IPS-NIHi11 (cell line): ENCODE data around the gene GPR152.
"Not testable (repeated sequence)": the region's sequence is repeated elsewhere in the genome, so short reads cannot be mapped to it uniquely, and the experiment has no call there.

Source experiments
- DNase-seq: peaks from one replicate; pipeline ENCODE4 v3.0.0; 2012; ENCODE audit warnings: mixed read lengths, low spot score

GPR152 gene

GRCh38 chr11:67489203-67489884 lies 36.8 kb upstream of the GPR152 start:
- DNase-seq = no peak

- no peak for DNase-seq
Measured at GRCh38 chr11:67486481-67487195, 34.1 kb upstream of the GPR152 start.

- DNase-seq = not testable (repeated sequence)
Measured at GRCh38 chr11:67485873-67486361, 33.4 kb upstream of the GPR152 start.

- no peak for DNase-seq
Measured at GRCh38 chr11:67484847-67485311, 32.4 kb upstream of the GPR152 start.

- DNase-seq = no peak
Measured at GRCh38 chr11:67483831-67484665, 31.5 kb upstream of the GPR152 start.

GRCh38 chr11:67482827-67483798 lies 30.6 kb upstream of the GPR152 start, which contains the start of gene AIP:
Gene AIP, plus strand, starts transcription at chr11:67483026. Its CDS starts 133 bp downstream, at chr11:67483159.
- peak; percentile 99 for DNase-seq

GRCh38 chr11:67482275-67482826 lies 29.8 kb upstream of the GPR152 start:
- no peak for DNase-seq

GRCh38 chr11:67477344-67478050 lies 25.0 kb upstream of the GPR152 start:
- not testable (repeated sequence) for DNase-seq

- DNase-seq = not testable (repeated sequence)
Measured at GRCh38 chr11:67476692-67477091, 24.2 kb upstream of the GPR152 start.

- no peak for DNase-seq
Measured at GRCh38 chr11:67472882-67473281, 20.4 kb upstream of the GPR152 start.

GRCh38 chr11:67470337-67471002 lies 17.9 kb upstream of the GPR152 start:
- DNase-seq = no peak

- DNase-seq = no peak
Measured at GRCh38 chr11:67469508-67469811, 16.9 kb upstream of the GPR152 start.

GRCh38 chr11:67468759-67469507 lies 16.4 kb upstream of the GPR152 start, which contains the start of gene TMEM134:
Gene TMEM134, minus strand, starts transcription at chr11:67469251. Its CDS starts 59 bp downstream, at chr11:67469192.
- DNase-seq = peak; percentile 96

GRCh38 chr11:67468456-67468758 lies 15.9 kb upstream of the GPR152 start:
- no peak for DNase-seq

GRCh38 chr11:67468056-67468455 lies 15.5 kb upstream of the GPR152 start:
- no peak for DNase-seq

- DNase-seq = no peak
Measured at GRCh38 chr11:67466962-67467771, 14.6 kb upstream of the GPR152 start.

- DNase-seq = no peak
Measured at GRCh38 chr11:67466367-67466766, 13.8 kb upstream of the GPR152 start.

- not testable (repeated sequence) for DNase-seq
Measured at GRCh38 chr11:67465530-67465929, 13.0 kb upstream of the GPR152 start.
